GM23248 (cell line): ENCODE measurements around the gene NACC1. TPM values are rescaled to one million over a fixed set of nuclear protein-coding genes. Genes with fewer than 3 reads are reported as not detected.

Experiments used
- DNase-seq: peaks from one replicate; pipeline ENCODE4 v3.0.0-alpha.2; 2015
- H2AFZ ChIP-seq: fragments of 200-600 bp; sonication (generic); 2 replicates; pipeline ENCODE4 v1.6.1; 2016; ENCODE audit warnings: antibody characterized with exemption
- H3F3A ChIP-seq: fragments of 200-600 bp; sonication (generic); 2 replicates; pipeline ENCODE4 v1.6.1; 2016; ENCODE audit warnings: mild to moderate bottlenecking, antibody characterized with exemption, mixed run types; ENCODE audit not compliant: insufficient read depth
- H3K27ac ChIP-seq: fragments of 200-600 bp; sonication (generic); 2 replicates; pipeline ENCODE4 v1.5.1; 2016; ENCODE audit warnings: mild to moderate bottlenecking
- H3K27me3 ChIP-seq: fragments of 200-600 bp; sonication (generic); replicated peaks from 2 replicates; pipeline ENCODE4 v1.6.1; 2016; ENCODE audit warnings: mild to moderate bottlenecking; ENCODE audit not compliant: insufficient read depth
- H3K36me3 ChIP-seq: fragments of 200-600 bp; sonication (generic); 2 replicates; pipeline ENCODE4 v1.6.1; 2016; ENCODE audit warnings: low read depth, mild to moderate bottlenecking
- H3K4me1 ChIP-seq: fragments of 200-600 bp; sonication (generic); 2 replicates; pipeline ENCODE4 v1.6.1; 2016; ENCODE audit warnings: mild to moderate bottlenecking; ENCODE audit not compliant: insufficient read depth
- H3K4me2 ChIP-seq: fragments of 200-600 bp; sonication (generic); one replicate; pipeline ENCODE4 v1.6.1; 2016; ENCODE audit warnings: mild to moderate bottlenecking; ENCODE audit not compliant: unreplicated experiment
- H3K4me3 ChIP-seq: fragments of 200-600 bp; sonication (generic); 2 replicates; pipeline ENCODE4 v1.5.1; 2016; ENCODE audit warnings: mild to moderate bottlenecking
- H3K79me2 ChIP-seq: fragments of 200-600 bp; sonication (generic); 2 replicates; pipeline ENCODE4 v1.6.1; 2016; ENCODE audit warnings: mild to moderate bottlenecking; ENCODE audit not compliant: insufficient read depth
- H3K9ac ChIP-seq: fragments of 200-600 bp; sonication (generic); 2 replicates; pipeline ENCODE4 v1.6.1; 2016; ENCODE audit warnings: mild to moderate bottlenecking
- H3K9me2 ChIP-seq: fragments of 200-600 bp; sonication (generic); 2 replicates; pipeline ENCODE4 v1.6.1; 2016; ENCODE audit warnings: mixed run types, mild to moderate bottlenecking, moderate library complexity; ENCODE audit not compliant: insufficient read depth
- H3K9me3 ChIP-seq: fragments of 200-600 bp; sonication (generic); one replicate; pipeline ENCODE4 v1.6.1; 2017; ENCODE audit warnings: low read depth
- H4K20me1 ChIP-seq: fragments of 200-600 bp; sonication (generic); 2 replicates; pipeline ENCODE4 v1.6.0; 2016; ENCODE audit not compliant: insufficient read depth
- EZH2 ChIP-seq: fragments of 200-600 bp; sonication (generic); IDR thresholded peaks from 2 replicates; pipeline ENCODE4 v1.6.1; 2018; ENCODE audit warnings: antibody characterized with exemption, mild to moderate bottlenecking; ENCODE audit not compliant: insufficient read depth, poor library complexity, severe bottlenecking
- EZH2phosphoT487 ChIP-seq: fragments of 200-600 bp; sonication (generic); IDR thresholded peaks from 2 replicates; pipeline ENCODE4 v1.6.1; 2018; ENCODE audit warnings: antibody characterized with exemption, moderate library complexity, mild to moderate bottlenecking, low read depth; ENCODE audit not compliant: insufficient read depth
- WGBS, 2 experiments: methylation state at CpG; one replicate each; pipeline ENCODE4 v1.1.6; 2015 to 2017; ENCODE audit warnings: low lambda C conversion rate in 2 of 2, low coverage in 1 of 2; ENCODE audit errors: missing lambda C conversion rate in 2 of 2; 5-methylcytosine and 5-hydroxymethylcytosine counted together
- in situ Hi-C: fragments of 300-500 bp; cut with MboI; formaldehyde crosslinking; loops from 2 replicates; pipeline ENCODE4 v1.15.0; 2020
- polyA plus RNA-seq: library from polyadenylated mRNA; unstranded; fragments of >200 nt; fragmentation: Nextera tagmentation; extraction: Ambion mirVana; gene quantifications from 2 replicates; pipeline ENCODE4 v1.2.1, GENCODE V29; 2016
- total RNA-seq: library from RNA; depleted of rRNA; stranded (reverse); fragments of >200 nt; shearing (Covaris generic); gene quantifications from 2 replicates; pipeline ENCODE4 v1.2.3, GENCODE V29; 2014

NACC1 gene
- total and polyA plus RNA-seq, 2 experiments from 2014 or later, result 1.4 to 104 TPM

DNA sequence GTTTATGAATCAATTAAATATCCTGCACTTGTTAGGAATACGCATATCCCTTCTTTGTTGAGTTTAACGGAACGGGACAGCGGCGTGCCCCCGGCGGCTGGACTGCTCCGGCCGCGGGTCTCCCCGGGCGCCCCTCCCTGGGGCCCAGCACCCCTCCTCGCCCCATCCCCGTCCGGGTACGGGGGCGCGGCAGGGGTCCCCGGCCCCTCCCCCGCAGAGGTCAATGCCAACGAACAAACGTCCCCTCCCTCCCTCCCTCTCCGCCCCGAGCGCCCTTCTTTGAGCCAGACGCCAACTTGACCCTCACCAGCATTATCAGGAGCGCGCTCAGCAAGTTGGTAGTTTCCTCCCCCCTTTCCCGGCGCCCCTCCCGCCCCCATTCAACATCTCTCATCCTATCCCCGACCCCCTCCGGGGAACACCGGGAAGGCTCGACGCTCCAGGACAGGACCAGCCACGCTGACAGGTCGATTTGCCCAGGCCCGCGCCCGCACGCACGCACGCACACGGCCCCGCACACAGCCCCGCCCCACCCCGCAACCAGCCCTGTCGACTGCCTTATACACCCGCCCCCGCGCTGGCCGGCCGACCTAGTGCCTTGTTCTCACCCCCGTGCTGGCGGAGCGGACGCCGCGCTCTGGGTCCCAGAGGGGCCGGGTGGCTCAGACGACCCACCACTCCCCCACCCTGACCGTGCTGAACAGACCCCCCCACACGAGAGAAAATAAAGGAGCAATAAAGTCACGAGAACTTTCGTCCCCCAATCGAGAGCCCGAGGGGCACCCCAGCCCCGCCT, 20.4 kb upstream of the NACC1 start:
- H3K4me1 ChIP-seq, result peaks cover 7% of the 10 kb centered on the region
- no peaks in the 10 kb centered on the region for H3K9me2 ChIP-seq
- in situ Hi-C loops, result loop anchor here (10.0 kb wide), 1 partner anchor 113 kb away; no protein-coding TSS in a partner anchor
- TF ChIP-seq EZH2 (no peak), EZH2phosphoT487 (no peak)
- peak; percentile 73 for DNase-seq
- no peak overlapping the region for H3K27ac ChIP-seq
- H3F3A ChIP-seq, result peaks cover 17% of the 10 kb centered on the region
- no peak overlapping the region for H2AFZ ChIP-seq
- no peaks in the 10 kb centered on the region for H3K27me3 ChIP-seq
- H3K9me3 ChIP-seq, result no peaks in the 10 kb centered on the region
- peak overlapping the region; percentile 36 for H3K9ac ChIP-seq
- H3K36me3 ChIP-seq, result peaks cover 3% of the 10 kb centered on the region; the same call in 1 of the 2 replicates
- H4K20me1 ChIP-seq, result no peaks in the 10 kb centered on the region
- H3K79me2 ChIP-seq, result peaks cover 17% of the 10 kb centered on the region
- H3K4me3 ChIP-seq, result no peak overlapping the region
- peak overlapping the region; percentile 19 for H3K4me2 ChIP-seq
- 13 to 27% methylated on average over 11 to 69 of the region's 69 CpGs for WGBS, 2 experiments

DNA sequence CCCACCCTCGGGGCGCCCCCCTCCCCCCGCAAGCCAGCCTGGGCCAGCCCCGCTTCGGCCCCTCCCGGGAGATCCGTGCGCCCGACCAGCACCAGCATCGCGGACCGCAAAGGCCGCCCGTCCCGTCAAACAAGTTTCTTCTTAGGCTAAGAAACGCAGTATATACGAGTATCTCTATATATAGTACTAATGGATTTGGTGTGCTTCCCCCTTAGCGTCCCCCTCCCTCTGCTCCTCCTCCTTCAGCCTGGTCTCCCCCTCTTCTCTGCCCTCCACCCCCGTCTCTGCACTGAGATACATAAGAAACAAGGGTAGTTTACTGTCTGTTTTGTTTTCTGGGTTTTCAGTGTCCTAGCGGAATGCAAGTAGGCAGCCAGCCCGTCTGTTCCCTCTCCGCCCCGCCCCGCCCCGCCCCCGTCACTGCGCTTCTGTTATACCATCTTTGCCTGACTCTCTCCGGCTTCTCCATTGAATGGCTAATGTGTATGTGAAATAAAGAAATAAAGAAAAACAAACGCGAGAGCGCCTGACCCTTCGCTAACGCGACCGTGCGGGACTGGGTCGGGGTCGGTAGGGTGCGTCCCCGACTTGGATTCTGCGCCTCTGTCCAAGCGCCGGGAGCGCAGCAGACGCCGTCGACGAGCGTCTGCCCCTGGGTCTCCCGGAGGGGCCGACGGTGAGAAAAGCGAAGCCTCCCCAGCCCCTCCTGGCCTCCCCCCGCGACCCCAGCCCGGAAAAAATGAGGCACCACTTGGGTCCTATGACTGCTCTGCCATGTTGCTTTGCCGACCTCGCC, 19.6 kb upstream of the NACC1 start:
- Histone ChIP-seq H3K9ac (peak overlapping the region; percentile 28; the same call in 1 of the 2 replicates), H3K27ac (0 out of 2 replicates have a peak overlapping the region, but pooled peaks have one; percentile 18), H3K9me3 (no peaks in the 10 kb centered on the region), H3K9me2 (no peaks in the 10 kb centered on the region), H3K36me3 (peaks cover 3% of the 10 kb centered on the region; the same call in 1 of the 2 replicates), H2AFZ (no peak overlapping the region), H3K4me1 (peaks cover 7% of the 10 kb centered on the region), H3K4me2 (no peak overlapping the region), H3K27me3 (no peaks in the 10 kb centered on the region), H4K20me1 (no peaks in the 10 kb centered on the region), H3K4me3 (no peak overlapping the region), H3F3A (peaks cover 9% of the 10 kb centered on the region), H3K79me2 (peaks cover 17% of the 10 kb centered on the region)
- peak; percentile 77 for DNase-seq
- in situ Hi-C loops, result loop anchor here (10.0 kb wide), 1 partner anchor 114 kb away; no protein-coding TSS in a partner anchor
- 28 to 35% methylated on average over 45 to 58 of the region's 58 CpGs for WGBS, 2 experiments
- TF ChIP-seq EZH2 (no peak), EZH2phosphoT487 (no peak)

DNA sequence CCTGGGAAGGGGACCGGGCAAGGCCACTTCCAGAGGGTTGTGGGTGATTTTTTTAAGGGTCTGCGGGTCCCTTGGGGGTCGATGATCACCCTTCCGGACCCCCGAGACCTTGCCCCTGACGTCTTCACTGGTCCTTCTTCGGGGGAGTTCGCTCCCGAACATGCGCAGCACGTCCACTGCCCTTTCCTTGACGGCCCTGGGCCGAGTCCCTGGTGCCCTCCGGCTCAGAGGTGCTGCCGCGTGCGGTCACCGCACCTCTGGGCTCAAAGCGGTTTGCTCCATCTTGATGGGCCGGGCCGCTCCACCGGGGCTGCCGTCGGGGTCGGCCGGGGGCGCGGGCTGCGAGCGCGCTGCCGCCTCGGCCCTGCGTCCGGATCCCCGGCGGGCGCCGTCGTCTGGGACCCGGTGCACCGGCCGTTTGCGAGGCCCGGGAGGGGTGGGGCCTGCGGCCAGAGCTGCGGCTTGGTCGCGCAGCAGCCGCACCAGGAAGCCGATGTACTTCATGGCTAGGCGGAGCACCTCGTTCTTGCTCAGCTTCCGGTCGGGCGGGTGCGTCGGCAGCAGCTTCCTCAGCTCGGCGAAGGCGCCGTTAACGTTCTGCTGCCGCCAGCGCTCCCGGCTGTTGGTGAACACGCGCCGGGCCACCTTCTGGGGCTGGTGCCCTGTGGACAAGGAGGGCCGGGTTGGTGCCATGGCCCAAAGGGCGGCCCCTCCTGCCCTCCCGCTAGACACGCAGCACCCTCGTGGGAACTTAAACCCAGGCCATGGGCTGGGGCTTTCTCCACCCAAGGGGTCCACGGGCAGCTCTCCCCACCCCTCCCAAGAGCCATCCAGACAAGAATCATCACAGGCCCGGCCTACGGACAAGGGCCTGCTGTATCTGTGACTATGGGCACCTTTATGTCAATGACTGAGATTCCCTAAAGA, 18.7 kb upstream of the NACC1 start:
- Histone ChIP-seq H3K4me1 (peaks cover 2% of the 10 kb centered on the region), H3K27me3 (no peaks in the 10 kb centered on the region), H4K20me1 (no peaks in the 10 kb centered on the region), H2AFZ (no peak overlapping the region), H3F3A (peaks cover 7% of the 10 kb centered on the region; the same call in 1 of the 2 replicates), H3K4me3 (no peak overlapping the region), H3K79me2 (peaks cover 13% of the 10 kb centered on the region), H3K9ac (no peak overlapping the region), H3K4me2 (no peak overlapping the region), H3K9me3 (no peaks in the 10 kb centered on the region), H3K9me2 (no peaks in the 10 kb centered on the region), H3K36me3 (peaks cover 1% of the 10 kb centered on the region; the same call in 1 of the 2 replicates), H3K27ac (no peak overlapping the region)
- no peak for TF ChIP-seq EZH2phosphoT487
- TF ChIP-seq EZH2, result no peak
- in situ Hi-C loops, result loop anchor here (10.0 kb wide), 1 partner anchor 115 kb away; no protein-coding TSS in a partner anchor
- 84 to 86% methylated on average over 49 to 77 of the region's 77 CpGs for WGBS, 2 experiments
- DNase-seq, result no peak
